IMR-90 (cell line): ENCODE results near the gene BEAN1. TPM values are rescaled to one million over a fixed set of nuclear protein-coding genes. Genes with fewer than 3 reads are reported as not detected.

Experiments used
- ATAC-seq: fragments of 200-7000 bp; cut with Tn5 transposase; 2 replicates; pipeline ENCODE4 v1.9.1; 2020; ENCODE audit warnings: low read depth, mild to moderate bottlenecking, moderate library complexity
- BruUV-seq: library from RNA; stranded (reverse); fragments of 400-500 nt; replicated peaks from 2 replicates; lab custom pipeline; 2021; lab: Mats Ljungman, UMichigan
- CTCF ChIA-PET: fragments of 300-600 bp; formaldehyde crosslinking; extraction: SDS; loops from one replicate; lab custom pipeline; 2021; ENCODE audit warnings: antibody characterized with exemption; lab: Yijun Ruan, JAX
- POLR2A ChIA-PET: fragments of 300-600 bp; sonication (Branson Sonifier 250); formaldehyde crosslinking; loops from one replicate; lab custom pipeline; 2022; ENCODE audit warnings: antibody characterized with exemption; ENCODE audit not compliant: unreplicated experiment; lab: Charles Lee
- DNase-seq: peaks from one replicate; pipeline ENCODE4 v3.0.0; 2013
- H2AFZ ChIP-seq: replicated peaks from 2 replicates; pipeline ENCODE3; 2013; ENCODE audit warnings: low read length, mild to moderate bottlenecking; ENCODE audit not compliant: poor library complexity
- H2AK5ac ChIP-seq: 2 replicates; pipeline ENCODE4 v1.6.1; 2013; ENCODE audit warnings: low read depth, low read length, inconsistent platforms
- H2AK9ac ChIP-seq: replicated peaks from 2 replicates; pipeline ENCODE3; 2013; ENCODE audit warnings: mild to moderate bottlenecking, low read depth, low read length, moderate library complexity; ENCODE audit not compliant: poor library complexity
- H2BK120ac ChIP-seq: 2 replicates; pipeline ENCODE4 v1.6.1; 2013; ENCODE audit warnings: low read depth, low read length, inconsistent platforms
- H2BK15ac ChIP-seq: 3 replicates; pipeline ENCODE4 v1.6.1; 2013; ENCODE audit warnings: low read depth, low read length, inconsistent platforms
- H2BK20ac ChIP-seq: 2 replicates; pipeline ENCODE4 v1.6.1; 2013; ENCODE audit warnings: low read depth, mild to moderate bottlenecking, inconsistent platforms, low read length, moderate library complexity
- H2BK5ac ChIP-seq: 2 replicates; pipeline ENCODE4 v1.6.1; 2013; ENCODE audit warnings: mild to moderate bottlenecking, low read depth, low read length, inconsistent platforms; ENCODE audit not compliant: poor library complexity, severe bottlenecking
- H3K14ac ChIP-seq: replicated peaks from 2 replicates; pipeline ENCODE4 v1.6.1; 2013; ENCODE audit warnings: low read depth, low read length, inconsistent platforms
- H3K18ac ChIP-seq: 2 replicates; pipeline ENCODE4 v1.6.1; 2013; ENCODE audit warnings: low read depth, low read length, control low read depth
- H3K23ac ChIP-seq: 2 replicates; pipeline ENCODE4 v1.6.1; 2013; ENCODE audit warnings: low read depth, low read length, inconsistent platforms
- H3K27ac ChIP-seq: 2 replicates; pipeline ENCODE4 v1.5.1; 2013; ENCODE audit warnings: mild to moderate bottlenecking, control low read depth, low read length; ENCODE audit not compliant: insufficient read depth
- H3K27me3 ChIP-seq: 2 replicates; pipeline ENCODE4 v1.6.1; 2013; ENCODE audit warnings: low read length; ENCODE audit not compliant: control insufficient read depth, insufficient read depth
- H3K36me3 ChIP-seq: 2 replicates; pipeline ENCODE4 v1.6.1; 2013; ENCODE audit warnings: low read length, mixed read lengths; ENCODE audit not compliant: control insufficient read depth, insufficient read depth
- H3K4ac ChIP-seq: 2 replicates; pipeline ENCODE4 v1.6.1; 2013; ENCODE audit warnings: low read depth, low read length, inconsistent platforms
- H3K4me1 ChIP-seq: 2 replicates; pipeline ENCODE4 v1.6.1; 2013; ENCODE audit warnings: low read length, mixed read lengths; ENCODE audit not compliant: control insufficient read depth, insufficient read depth
- H3K4me2 ChIP-seq: 2 replicates; pipeline ENCODE4 v1.6.1; 2013; ENCODE audit warnings: low read depth, mild to moderate bottlenecking, control low read depth, low read length, moderate library complexity
- H3K4me3 ChIP-seq: 2 replicates; pipeline ENCODE4 v1.5.1; 2013; ENCODE audit warnings: low read depth, mild to moderate bottlenecking, control low read depth, low read length, moderate library complexity; ENCODE audit not compliant: insufficient read depth
- H3K56ac ChIP-seq: 2 replicates; pipeline ENCODE4 v1.6.1; 2013; ENCODE audit warnings: low read length, inconsistent platforms; ENCODE audit not compliant: insufficient read depth; ENCODE audit errors: extremely low read depth
- H3K79me1 ChIP-seq, 2 experiments: 2 replicates each; pipeline ENCODE4 v1.6.1; 2013; ENCODE audit warnings: low read length in 2 of 2, inconsistent platforms in 1 of 2, low read depth in 1 of 2
- H3K9ac ChIP-seq: 2 replicates; pipeline ENCODE4 v1.6.1; 2013; ENCODE audit warnings: low read depth, low read length, control low read depth
- H3K9me1 ChIP-seq: 2 replicates; pipeline ENCODE4 v1.6.1; 2013; ENCODE audit warnings: low read length, inconsistent platforms; ENCODE audit not compliant: insufficient read depth
- H3K9me3 ChIP-seq: 2 replicates; pipeline ENCODE4 v1.6.1; 2013; ENCODE audit warnings: low read length; ENCODE audit not compliant: control insufficient read depth, insufficient read depth
- H4K20me1 ChIP-seq: 2 replicates; pipeline ENCODE4 v1.6.1; 2013; ENCODE audit warnings: low read length, inconsistent platforms; ENCODE audit not compliant: insufficient read depth
- H4K5ac ChIP-seq: 2 replicates; pipeline ENCODE4 v1.6.1; 2013; ENCODE audit warnings: mild to moderate bottlenecking, low read depth, low read length, control low read depth
- H4K8ac ChIP-seq, 2 experiments: 2 replicates each; pipeline ENCODE4 v1.6.1; 2013; ENCODE audit warnings: low read depth in 2 of 2, low read length in 2 of 2, control low read depth in 1 of 2, inconsistent platforms in 1 of 2
- H4K91ac ChIP-seq: 2 replicates; pipeline ENCODE4 v1.6.1; 2013; ENCODE audit warnings: low read depth, low read length, inconsistent platforms; ENCODE audit not compliant: insufficient read depth
- BHLHE40 ChIP-seq: fragments of 150-350 bp; IDR thresholded peaks from 2 replicates; pipeline ENCODE4 v1.6.1; 2016; ENCODE audit warnings: mild to moderate bottlenecking, low read depth, low read length
- ELK1 ChIP-seq: fragments of 150-350 bp; IDR thresholded peaks from 2 replicates; pipeline ENCODE4 v1.6.1; 2016; ENCODE audit warnings: low read depth, mild to moderate bottlenecking, low read length, moderate library complexity, borderline replicate concordance
- FOS ChIP-seq: fragments of 150-350 bp; IDR thresholded peaks from 2 replicates; pipeline ENCODE4 v1.6.1; 2016; ENCODE audit warnings: low read depth, low read length
- MAFK ChIP-seq: IDR thresholded peaks from 2 replicates; pipeline ENCODE4 v1.6.1; 2012; ENCODE audit warnings: low read depth, low read length, improper control_type of control experiment
- RAD21 ChIP-seq: IDR thresholded peaks from 2 replicates; pipeline ENCODE4 v1.6.1; 2012; ENCODE audit warnings: low read length, improper control_type of control experiment
- RFX5 ChIP-seq: IDR thresholded peaks from 2 replicates; pipeline ENCODE4 v1.8.0; 2012; ENCODE audit warnings: low read depth, mild to moderate bottlenecking, low read length, moderate library complexity
- SMC3 ChIP-seq: fragments of 150-350 bp; IDR thresholded peaks from 2 replicates; pipeline ENCODE4 v1.6.1; 2016; ENCODE audit warnings: low read depth, mild to moderate bottlenecking, antibody characterized with exemption, low read length, moderate library complexity
- WGBS, 2 experiments: methylation state at CpG; one replicate each; pipeline versions ENCODE4 v1.1.5 to v1.1.7; 2013; ENCODE audit warnings: missing lambda C conversion rate in 2 of 2; ENCODE audit not compliant: insufficient read length in 1 of 2; ENCODE audit errors: extremely low coverage in 2 of 2; 5-methylcytosine and 5-hydroxymethylcytosine counted together
- dilution Hi-C: fragments of 300-500 bp; cut with HindIII; formaldehyde crosslinking; loops from one replicate; pipeline ENCODE4 v1.14.3; 2018; ENCODE audit warnings: low sequenced_read_pairs; ENCODE audit not compliant: unreplicated experiment
- in situ Hi-C: fragments of 300-500 bp; cut with MboI; formaldehyde crosslinking; loops from 3 replicates; pipeline ENCODE4 v1.14.3; 2019; ENCODE audit warnings: low sequenced_read_pairs, inconsistent platforms, mixed read lengths
- intact Hi-C: fragments of 100-400 bp; cut with micrococcal nuclease; formaldehyde crosslinking; loops from 2 replicates; pipeline ENCODE4 v1.10.0; 2022
- polyA plus RNA-seq, 3 experiments: library from polyadenylated mRNA; depleted of rRNA; stranded (reverse); fragments of >200 nt; gene quantifications; 2 replicates each; pipeline ENCODE4 v1.2.3, GENCODE V29; 2012; ENCODE audit warnings: low replicate concordance in 1 of 3
- total RNA-seq: library from RNA; depleted of rRNA; stranded (reverse); fragments of >200 nt; gene quantifications from 2 replicates; pipeline ENCODE4 v1.2.3, GENCODE V29; 2012
- TF ChIP-seq, protein P1 (sequence below): fragments of 150-350 bp; IDR thresholded peaks from 2 replicates; pipeline ENCODE4 v1.6.1; 2017; ENCODE audit warnings: mild to moderate bottlenecking, antibody characterized with exemption, low read length, low read depth

BEAN1 gene
- total and polyA plus RNA-seq, 2 of the 4 experiments (the other 2 are of a cell fraction), result not detected

GRCh38 chr16:66426112-66427035 is 721 bp upstream of the BEAN1 start:
- 10% methylated on average over 37 of the region's 56 CpGs; no CpG with 5 or more reads in 1 of the 2 experiments for WGBS, 2 experiments
- no peak overlapping the region for H2BK5ac ChIP-seq

More at GRCh38 chr16:66426112-66427035, 721 bp upstream of the BEAN1 start:
- Histone ChIP-seq H4K8ac (no peak overlapping the region), H2AFZ (peak overlapping the region; percentile 84), H3K27ac (no peak overlapping the region), H3K79me1 (no peaks in the 10 kb centered on the region), H3K4ac (no peak overlapping the region), H3K27me3 (peaks cover 75% of the 10 kb centered on the region), H3K4me1 (peaks cover 5% of the 10 kb centered on the region), H3K56ac (no peak overlapping the region), H3K9me3 (no peaks in the 10 kb centered on the region), H4K5ac (no peak overlapping the region), H2BK120ac (no peak overlapping the region), H3K9me1 (no peaks in the 10 kb centered on the region), H3K4me3 (peak overlapping the region; percentile 18), H2AK5ac (no peak overlapping the region; the same call in 1 of the 2 replicates), H3K23ac (peak overlapping the region; percentile 42; the same call in 1 of the 2 replicates), H2BK20ac (no peak overlapping the region), H2BK15ac (no peak overlapping the region), H3K14ac (no peak overlapping the region), H4K91ac (no peak overlapping the region), H4K20me1 (no peaks in the 10 kb centered on the region), H2AK9ac (peak overlapping the region; percentile 70), H3K18ac (no peak overlapping the region), H3K4me2 (peak overlapping the region; percentile 68), H3K36me3 (no peaks in the 10 kb centered on the region), H3K9ac (no peak overlapping the region; the same call in 1 of the 2 replicates)
- TF ChIP-seq MAFK, result no peak
- TF ChIP-seq ELK1, result no peak
- TF ChIP-seq, protein P1, sequence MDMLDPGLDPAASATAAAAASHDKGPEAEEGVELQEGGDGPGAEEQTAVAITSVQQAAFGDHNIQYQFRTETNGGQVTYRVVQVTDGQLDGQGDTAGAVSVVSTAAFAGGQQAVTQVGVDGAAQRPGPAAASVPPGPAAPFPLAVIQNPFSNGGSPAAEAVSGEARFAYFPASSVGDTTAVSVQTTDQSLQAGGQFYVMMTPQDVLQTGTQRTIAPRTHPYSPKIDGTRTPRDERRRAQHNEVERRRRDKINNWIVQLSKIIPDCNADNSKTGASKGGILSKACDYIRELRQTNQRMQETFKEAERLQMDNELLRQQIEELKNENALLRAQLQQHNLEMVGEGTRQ, result no peak
- TF ChIP-seq RFX5, result no peak
- no peak for TF ChIP-seq SMC3
- no peak for TF ChIP-seq FOS
- no peak for TF ChIP-seq RAD21
- peak; percentile 85 for TF ChIP-seq BHLHE40
- no TSS peak for BruUV-seq
- POLR2A ChIA-PET, result no interaction called here
- CTCF ChIA-PET, result no interaction called here
- in situ Hi-C loops, result no loop called here
- dilution Hi-C loops, result no loop called here
- intact Hi-C loops, result no loop called here
- no peak for DNase-seq
- peak; percentile 50 for ATAC-seq
